Hypothalamus (tissue), 51 donors: ENCODE results near the gene XNDC1N.
"Not testable (repeated sequence)": the region's sequence is repeated elsewhere in the genome, so short reads cannot be mapped to it uniquely, and the experiment has no call there.

Source experiments
- DNase-seq, 51 donors: peaks; one replicate each; lab custom pipeline; 2025; lab: John Stamatoyannopoulos, UW

The XNDC1N gene

GRCh38 chr11:71933141-71933933 lies 4.9 kb upstream of the XNDC1N start:
- DNase-seq: no peak

DNA sequence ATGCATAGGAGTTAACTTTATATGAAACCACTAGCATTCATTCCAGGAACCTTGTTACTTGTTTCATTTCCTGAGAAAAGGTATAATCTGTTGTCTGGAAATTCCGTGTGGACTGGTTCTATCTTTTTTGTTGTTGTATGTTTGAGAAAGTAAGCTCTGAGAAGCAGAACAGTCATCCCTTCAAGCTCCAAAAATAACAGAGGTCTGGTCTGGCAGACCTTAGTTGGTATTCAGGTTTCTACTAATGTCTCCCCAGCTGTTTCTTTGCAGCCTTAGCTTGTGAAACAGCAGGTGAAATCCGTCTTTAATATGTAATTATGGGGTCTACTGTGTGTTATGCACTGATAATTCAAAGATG lies 2.8 kb upstream of the XNDC1N start:
- no peak for DNase-seq

- DNase-seq: no peak
These were observed 2.3 kb upstream of the XNDC1N start for GRCh38 chr11:71930556-71931244.

- DNase-seq: no peak
These were observed 1.1 kb upstream of the XNDC1N start for GRCh38 chr11:71929491-71929890.

GRCh38 chr11:71928737-71929443 lies 496 bp upstream of the XNDC1N start, which contains the start of gene RNF121:
TSS of gene RNF121 (plus strand) at chr11:71929046. CDS start at chr11:71929062, 16 bp downstream.
- peak; percentile 74 to 99 (median 93) for DNase-seq

GRCh38 chr11:71917646-71918140 lies 10.7 kb downstream of the XNDC1N start:
- DNase-seq: no peak

- no peak for DNase-seq
These were observed 13.7 kb downstream of the XNDC1N start for GRCh38 chr11:71914617-71915189.

GRCh38 chr11:71913756-71914526 lies 14.5 kb downstream of the XNDC1N start:
- DNase-seq: no peak

- not testable (repeated sequence) for DNase-seq
These were observed 16.4 kb downstream of the XNDC1N start for GRCh38 chr11:71911986-71912340.

DNA sequence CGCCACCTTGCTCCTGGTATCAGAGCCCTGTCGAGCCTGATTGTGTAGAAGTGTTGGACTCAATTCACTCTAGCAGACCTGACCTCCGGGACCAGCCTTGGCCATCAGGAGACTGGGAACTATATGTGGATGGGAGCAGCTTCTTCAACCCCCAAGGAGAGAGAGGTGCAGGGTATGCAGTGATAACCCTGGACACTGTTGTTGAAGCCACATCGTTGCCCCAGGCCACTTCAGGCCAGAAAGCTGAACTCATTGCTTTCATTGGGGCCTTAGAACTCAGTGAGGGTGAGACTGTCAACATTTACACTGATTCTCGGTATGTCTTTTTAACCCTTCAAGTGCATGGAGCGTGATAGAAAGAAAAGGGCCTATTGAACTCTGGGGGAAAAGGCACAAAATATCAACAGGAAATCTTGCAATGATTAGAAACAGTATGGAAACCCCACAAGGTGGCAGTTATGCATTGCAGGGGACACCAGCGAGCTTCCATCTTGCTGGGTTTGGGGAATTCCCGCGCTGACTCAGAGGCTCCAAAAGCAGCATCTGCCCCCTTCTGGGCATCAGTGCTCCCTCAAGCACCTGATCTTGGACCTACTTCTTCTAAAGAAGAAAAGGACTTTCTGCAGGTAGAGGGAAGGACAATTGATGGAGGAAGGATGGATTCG lies 16.9 kb downstream of the XNDC1N start:
- not testable (repeated sequence) for DNase-seq

GRCh38 chr11:71910775-71911174 lies 17.6 kb downstream of the XNDC1N start:
- not testable (repeated sequence) for DNase-seq

- no peak for DNase-seq
These were observed 20.2 kb downstream of the XNDC1N start for GRCh38 chr11:71908218-71908617.

- DNase-seq: not testable (repeated sequence)
These were observed 27.3 kb downstream of the XNDC1N start for GRCh38 chr11:71901137-71901536.

DNA sequence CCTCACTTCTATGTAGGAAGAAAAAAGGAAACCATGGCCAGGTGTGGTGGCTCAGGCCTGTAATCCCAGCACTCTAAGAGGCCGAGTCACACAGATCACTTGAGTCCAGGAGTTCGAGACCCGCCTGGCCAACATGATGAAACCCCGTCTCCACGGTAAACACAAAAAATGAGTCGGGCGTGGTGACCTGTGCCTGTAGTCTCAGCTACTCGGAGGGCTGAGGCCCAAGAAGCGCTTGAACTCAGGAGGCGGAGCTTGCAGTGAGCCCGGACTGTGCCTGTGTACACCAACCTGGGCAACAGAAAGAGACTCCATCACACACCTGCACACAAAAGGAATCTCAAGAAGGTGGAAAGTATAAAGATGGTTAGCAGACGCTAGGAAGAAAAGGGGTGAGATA lies 32.4 kb downstream of the XNDC1N start:
- no peak for DNase-seq

- DNase-seq: not testable (repeated sequence)
These were observed 39.1 kb downstream of the XNDC1N start for GRCh38 chr11:71889181-71889872.

DNA sequence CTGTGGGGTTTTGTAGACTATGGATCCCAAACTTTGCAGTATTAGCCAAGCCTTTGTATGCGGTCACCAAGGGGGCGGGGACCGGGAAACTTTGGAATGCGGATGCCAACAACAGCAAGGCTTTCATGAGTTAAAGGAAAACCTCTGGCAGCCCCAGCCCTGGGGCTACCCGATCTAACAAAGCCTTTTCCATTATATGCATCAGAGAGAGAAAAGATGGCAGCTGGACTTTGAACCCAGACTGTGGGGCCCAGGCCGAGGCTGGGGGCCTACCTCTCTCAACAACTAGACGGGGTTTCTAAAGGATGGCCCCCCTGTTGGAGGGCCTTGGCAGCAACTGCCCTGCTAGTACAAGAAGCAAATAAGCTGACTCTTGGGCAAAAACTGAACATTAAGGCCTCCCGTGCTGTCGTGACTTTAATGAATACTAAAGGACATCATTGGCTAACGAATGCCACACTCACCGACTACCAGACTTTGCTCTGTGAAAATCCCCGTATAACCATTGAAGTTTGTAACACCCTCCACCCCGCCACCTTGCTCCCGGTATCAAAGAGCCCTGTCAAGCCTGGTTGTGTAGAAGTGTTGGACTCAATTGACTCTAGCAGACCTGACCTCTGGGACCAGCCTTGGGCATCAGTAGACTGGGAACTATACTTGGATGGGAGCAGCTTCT lies 39.9 kb downstream of the XNDC1N start:
- DNase-seq: not testable (repeated sequence)

DNA sequence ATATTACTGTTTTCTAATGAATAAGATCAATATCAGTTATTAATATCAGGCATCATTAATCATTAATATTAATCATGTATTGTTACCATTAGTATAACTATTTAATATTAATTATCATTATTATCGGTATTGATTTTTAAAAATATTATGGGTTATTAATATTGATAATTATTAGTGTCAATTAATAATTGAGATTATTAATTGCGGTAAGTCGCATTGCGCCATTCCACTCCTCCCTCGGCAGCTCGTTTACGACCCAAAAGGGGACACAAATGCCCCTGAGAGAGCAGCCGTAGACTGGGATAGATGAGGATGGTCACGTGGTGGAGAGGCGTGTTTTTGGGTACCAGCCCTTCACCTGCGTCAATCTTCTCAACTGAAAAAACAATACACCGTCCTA lies 42.6 kb downstream of the XNDC1N start:
- not testable (repeated sequence) for DNase-seq
